Stimulated activated CD4-positive, alpha-beta T cell treated with anti-CD3 and anti-CD28 coated beads, Interleukin-2, amount 100 ng/mL, for 48 hours (primary cell): ENCODE data around the gene PPP2R5C.

ENCODE experiments used
- DNase-seq, 2 donors: peaks; one replicate each; pipeline ENCODE4 v3.0.0-alpha.2; 2020

Gene PPP2R5C

DNA sequence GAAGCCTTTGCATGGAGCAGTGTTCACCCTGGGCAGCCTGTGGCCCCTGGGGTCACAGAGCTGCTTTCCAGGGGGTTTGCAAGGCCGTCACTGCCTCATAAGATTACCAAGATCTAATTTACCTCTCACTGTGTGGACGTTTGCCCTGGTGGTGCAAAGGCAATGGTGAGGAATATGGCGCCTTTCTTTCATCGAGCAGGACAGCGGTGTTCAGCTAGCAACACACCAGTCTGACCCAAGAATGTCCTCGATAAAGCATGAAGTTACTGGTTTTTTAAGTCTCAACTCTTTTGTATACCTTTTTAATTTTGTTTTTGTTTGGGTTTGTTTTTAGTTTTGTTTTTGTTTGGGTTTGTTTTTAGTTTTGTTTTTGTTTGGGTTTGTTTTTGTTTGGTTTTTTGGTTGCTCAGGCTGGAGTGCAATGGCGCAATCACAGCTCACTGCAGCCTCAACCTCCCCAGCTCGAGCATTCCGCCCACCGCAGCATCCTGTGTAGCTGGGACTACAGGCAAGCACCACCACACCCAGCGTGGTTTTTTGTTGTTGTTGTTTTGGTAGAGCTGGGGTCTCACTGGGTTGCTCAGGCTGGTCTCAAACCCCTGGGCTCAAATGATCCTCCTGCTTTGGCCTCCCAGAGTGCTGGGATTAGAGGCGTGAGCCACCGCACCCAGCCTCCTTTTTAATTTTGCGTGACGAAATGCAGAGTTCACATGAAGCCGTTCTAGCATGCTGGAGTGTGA lies 57.9 kb downstream of the PPP2R5C start:
- DNase-seq, result peak in 1 of 2 donors; percentile 44

GRCh38 chr14:101820283-101820798 lies 58.8 kb downstream of the PPP2R5C start:
- no peak for DNase-seq

- no peak for DNase-seq
These were observed 60.0 kb downstream of the PPP2R5C start for GRCh38 chr14:101821528-101821927.

DNA sequence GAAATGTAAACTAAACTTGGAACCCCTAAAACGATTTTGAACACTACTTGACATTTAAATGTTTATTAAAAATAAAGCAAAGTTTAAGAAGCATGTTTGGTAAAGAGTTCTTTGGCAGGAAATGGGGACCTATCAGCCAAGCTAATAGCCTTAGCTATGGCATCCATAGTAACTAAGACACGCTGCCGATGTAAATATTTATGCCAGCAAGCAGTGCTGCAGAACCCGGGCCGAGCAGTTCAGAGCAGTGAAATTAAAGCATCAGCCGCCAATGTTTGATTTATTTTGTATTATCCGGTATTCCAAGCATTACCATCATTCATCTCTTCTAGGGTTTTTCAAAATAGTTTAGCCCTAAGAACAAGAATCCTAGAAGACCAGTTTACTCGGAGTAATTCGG lies 61.6 kb downstream of the PPP2R5C start:
- DNase-seq, result no peak

- DNase-seq, result peak; percentile 62 to 68
These were observed 62.1 kb downstream of the PPP2R5C start for GRCh38 chr14:101823511-101824120.

GRCh38 chr14:101824339-101824727 lies 62.8 kb downstream of the PPP2R5C start:
- no peak for DNase-seq

GRCh38 chr14:101825797-101826196 lies 64.3 kb downstream of the PPP2R5C start:
- DNase-seq, result no peak

DNA sequence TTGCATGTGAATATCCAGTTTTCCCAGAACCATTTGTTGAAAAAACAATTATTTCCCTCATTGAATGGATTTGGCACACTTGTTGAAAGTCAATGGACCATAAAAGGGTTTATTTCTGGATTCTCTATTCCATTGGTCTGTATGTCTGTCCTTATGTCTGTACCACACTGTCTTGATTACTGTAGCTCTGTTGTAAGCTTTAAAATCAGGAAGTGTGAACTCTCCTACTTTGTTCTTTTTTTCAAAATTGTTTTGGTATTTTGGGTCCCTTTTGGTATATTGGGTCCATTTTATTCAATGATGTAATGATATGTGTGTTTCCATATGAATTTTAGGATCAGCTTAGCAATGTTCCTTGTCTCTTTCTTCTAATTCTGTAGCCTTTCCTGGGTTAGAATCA lies 64.8 kb downstream of the PPP2R5C start:
- no peak for DNase-seq

GRCh38 chr14:101827286-101827685 lies 65.8 kb downstream of the PPP2R5C start:
- no peak for DNase-seq

DNA sequence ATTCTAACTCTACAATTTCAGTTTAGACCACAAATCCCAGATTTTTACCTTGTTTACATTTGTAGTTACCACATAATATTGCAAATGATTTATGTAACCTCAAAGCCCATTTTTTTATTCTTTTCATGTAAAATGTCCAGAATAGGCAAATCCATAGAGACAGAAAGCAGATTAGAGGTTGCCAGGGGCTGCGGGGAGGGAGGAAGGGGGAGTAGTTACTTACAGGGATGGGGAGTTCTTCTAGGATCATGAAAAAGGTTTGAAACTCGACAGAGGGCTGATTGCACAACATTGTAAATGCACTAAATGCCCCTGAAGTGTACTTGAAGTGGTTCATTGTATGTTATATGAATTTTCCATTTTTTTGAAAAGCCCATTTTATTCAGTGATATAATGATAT lies 66.5 kb downstream of the PPP2R5C start:
- no peak for DNase-seq

- DNase-seq, result no peak
These were observed 68.8 kb downstream of the PPP2R5C start for GRCh38 chr14:101830271-101830670.

- no peak for DNase-seq
These were observed 71.5 kb downstream of the PPP2R5C start for GRCh38 chr14:101833045-101833444.

- no peak for DNase-seq
These were observed 72.9 kb downstream of the PPP2R5C start for GRCh38 chr14:101834397-101834796.

- no peak for DNase-seq
These were observed 73.5 kb downstream of the PPP2R5C start for GRCh38 chr14:101834800-101835547.

DNA sequence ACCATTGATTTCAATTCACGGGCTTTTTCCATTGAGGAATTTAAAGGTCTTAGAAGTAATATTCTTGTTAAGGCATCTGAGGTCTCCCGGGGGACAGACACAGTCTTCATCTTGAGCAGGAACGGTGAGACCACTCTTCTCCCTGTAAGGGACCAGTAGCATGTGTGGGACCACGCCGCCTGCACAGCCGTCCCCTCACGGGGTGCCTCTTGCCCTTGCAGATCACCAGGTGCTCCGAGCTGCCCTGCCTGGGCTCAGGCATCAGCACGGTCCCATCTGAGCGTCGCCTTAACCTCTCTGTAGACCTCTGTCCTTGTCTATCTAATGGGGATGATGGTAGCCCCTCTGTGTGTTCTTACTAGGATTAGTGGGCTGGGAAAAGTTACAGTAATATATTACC lies 74.1 kb downstream of the PPP2R5C start:
- no peak for DNase-seq

DNA sequence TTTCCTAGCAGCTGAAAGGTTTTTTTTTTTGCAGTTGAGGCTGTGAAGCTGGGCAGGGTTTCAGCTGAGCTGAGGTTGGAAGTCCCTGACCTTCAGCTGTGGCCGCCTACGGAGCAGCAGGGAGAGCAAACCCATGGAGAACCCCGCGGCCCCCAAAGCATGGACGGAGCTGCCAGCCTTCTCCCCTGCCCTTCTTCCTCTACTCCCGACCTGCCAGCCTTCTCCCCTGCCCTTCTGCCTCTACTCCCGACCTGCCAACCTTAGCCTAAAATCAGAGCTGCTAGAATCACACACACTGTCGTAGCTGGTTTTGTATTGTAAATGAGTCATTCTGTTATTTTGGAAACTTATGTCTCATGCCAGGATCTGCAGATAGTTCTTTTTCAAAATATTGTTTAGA lies 74.6 kb downstream of the PPP2R5C start:
- DNase-seq, result no peak

DNA sequence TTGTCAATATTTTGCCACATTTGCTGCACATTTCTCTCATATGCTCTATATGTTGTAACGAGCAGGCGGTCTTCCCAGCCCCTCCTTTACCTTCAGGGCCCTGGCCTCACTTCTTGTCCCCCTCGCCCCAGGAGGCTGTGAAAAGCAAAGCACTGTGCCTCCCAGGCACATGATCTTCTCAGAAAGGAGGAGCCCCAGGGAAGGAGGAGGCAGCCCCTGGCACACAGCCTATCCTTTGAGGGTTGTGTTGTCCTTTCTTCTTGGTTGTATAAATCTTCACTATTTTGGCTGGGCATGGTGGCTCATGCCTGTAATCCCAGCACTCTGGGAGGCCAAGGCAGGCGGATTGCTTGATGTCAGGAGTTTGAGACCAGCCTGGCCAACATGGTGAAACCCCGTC lies 77.0 kb downstream of the PPP2R5C start:
- no peak for DNase-seq

- DNase-seq, result no peak
These were observed 77.7 kb downstream of the PPP2R5C start for GRCh38 chr14:101839236-101839635.

DNA sequence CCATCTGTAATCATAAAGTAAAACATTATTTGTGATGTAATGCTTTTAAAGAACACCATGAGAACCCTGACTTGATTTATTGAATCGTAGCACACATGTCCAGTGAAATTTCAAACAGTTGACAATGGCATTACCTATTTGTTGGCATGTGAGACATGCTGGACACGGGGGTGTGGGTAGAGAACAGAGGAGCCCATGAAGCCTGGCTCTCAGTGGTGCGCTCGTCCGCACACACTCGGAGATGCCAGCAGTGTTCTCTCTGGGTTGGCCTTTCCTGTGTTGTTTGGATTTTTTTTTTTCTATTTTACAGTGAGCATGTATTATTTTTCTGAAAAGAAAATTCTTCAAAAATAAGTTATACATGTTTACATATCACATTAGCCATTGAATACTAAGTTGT lies 78.2 kb downstream of the PPP2R5C start:
- DNase-seq, result no peak

GRCh38 chr14:101840649-101841369 lies 79.3 kb downstream of the PPP2R5C start:
- no peak for DNase-seq

GRCh38 chr14:101843038-101843437 lies 81.5 kb downstream of the PPP2R5C start:
- no peak for DNase-seq

DNA sequence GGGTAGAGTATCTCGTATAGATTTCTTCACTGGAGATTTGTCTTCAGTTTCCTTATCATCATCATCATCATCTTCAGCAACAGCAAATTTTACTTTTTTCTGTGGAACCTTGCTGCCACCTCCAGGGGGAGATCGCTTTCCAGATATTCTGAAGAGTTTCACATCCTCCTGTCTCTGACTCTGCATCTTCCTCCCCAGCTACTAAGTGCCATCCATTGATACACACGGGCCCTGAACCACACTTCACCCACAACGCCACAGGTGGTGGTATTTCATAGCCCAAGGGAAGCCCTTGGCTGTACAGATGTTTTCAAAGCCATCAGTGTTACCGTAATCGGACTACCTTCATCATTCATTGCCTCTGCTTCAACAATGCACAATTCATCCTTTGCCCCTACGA lies 82.2 kb downstream of the PPP2R5C start:
- peak in 1 of 2 donors; percentile 43 for DNase-seq

- DNase-seq, result no peak
These were observed 82.7 kb downstream of the PPP2R5C start for GRCh38 chr14:101844219-101844618.
